ENCODE measurements around the gene CTDSP2.
"Not testable (repeated sequence)": the region's sequence is repeated elsewhere in the genome, so short reads cannot be mapped to it uniquely, and the experiment has no call there.

The CTDSP2 gene

GRCh38 chr12:57832966-57833365 lies 13.6 kb downstream of the CTDSP2 start:
- DNase-seq, result no peak

GRCh38 chr12:57830393-57830792 lies 16.1 kb downstream of the CTDSP2 start:
- DNase-seq, result no peak

DNA sequence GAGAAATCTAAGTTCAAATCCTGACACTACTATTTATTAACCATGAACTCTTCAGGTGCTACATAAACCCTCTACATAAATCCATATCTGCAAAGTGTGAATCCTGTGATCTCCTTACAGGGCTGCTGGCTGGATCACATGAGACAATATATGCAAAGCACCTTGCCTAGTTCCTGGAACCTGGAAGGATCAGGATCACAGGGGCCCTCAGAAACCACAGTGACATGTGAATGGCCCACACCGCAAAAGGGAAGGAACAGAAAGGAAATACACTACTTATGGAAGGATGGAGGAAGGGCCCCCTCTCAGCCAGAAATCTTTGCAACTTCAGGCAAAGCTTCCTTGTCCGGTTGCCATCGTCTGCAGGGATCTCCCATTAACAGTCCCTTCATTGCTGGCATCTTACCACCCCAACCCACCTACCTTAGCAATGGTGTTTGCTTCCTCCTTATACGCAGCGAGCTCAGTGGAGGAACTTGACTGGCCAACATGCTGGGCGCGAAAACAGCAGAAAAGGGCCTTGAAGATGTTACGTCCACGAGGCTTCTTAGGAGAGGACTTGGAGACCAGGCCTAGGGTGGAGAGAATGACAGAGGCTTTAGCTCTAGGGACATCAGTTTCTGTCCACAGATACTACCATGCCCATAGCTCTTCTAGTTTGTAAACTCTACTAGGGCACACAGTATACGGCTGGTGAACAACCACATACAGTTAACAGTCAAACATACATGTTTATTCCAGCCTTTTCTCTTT lies 17.3 kb downstream of the CTDSP2 start:
- no peak for DNase-seq

DNA sequence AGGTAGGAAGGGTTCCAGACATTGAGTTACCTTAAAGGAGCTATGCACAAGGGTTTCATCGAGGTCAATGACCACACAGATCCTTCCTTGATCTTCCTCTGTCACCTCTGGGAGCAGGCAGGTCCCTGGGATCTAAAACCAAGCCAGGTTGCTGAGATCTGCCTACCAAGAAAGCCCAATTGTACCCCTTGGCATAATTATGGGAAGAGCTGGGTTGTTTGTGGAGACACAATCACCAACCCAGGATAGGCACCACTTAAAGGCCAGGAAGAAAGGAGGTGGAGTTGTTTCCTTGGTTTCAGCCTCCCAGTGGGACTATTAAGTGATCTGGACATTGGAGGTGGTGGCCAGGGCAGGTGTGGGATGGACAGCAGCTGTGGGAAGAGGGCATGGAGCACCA lies 19.6 kb downstream of the CTDSP2 start:
- no peak for DNase-seq

- DNase-seq, result no peak
Observed at GRCh38 chr12:57826400-57826799, 20.1 kb downstream of the CTDSP2 start.

DNA sequence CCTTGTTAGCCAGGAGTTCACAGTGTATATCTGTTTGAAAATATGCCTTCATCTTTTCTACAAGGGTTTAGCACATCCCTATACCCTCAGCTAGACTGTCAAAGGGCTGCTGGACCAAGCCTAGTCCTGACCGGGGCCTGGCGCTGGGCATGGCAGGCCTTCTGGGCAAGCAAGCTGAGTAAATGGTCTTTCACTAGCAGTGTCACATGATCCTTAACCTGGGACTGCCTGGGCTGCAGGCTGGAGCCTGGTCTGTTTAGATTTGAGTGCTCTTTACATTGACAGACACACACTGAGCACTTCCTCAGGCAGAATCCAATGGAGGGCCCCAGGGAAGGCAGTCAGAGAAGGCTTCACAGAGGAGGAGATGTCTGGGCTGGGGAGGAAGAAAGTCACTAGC lies 21.1 kb downstream of the CTDSP2 start:
- DNase-seq, result no peak

- DNase-seq, result no peak
Observed at GRCh38 chr12:57823908-57824640, 22.5 kb downstream of the CTDSP2 start.

GRCh38 chr12:57823131-57823907 lies 23.2 kb downstream of the CTDSP2 start:
- DNase-seq, result no peak

- no peak for DNase-seq
Observed at GRCh38 chr12:57822392-57823130, 24.0 kb downstream of the CTDSP2 start.

DNA sequence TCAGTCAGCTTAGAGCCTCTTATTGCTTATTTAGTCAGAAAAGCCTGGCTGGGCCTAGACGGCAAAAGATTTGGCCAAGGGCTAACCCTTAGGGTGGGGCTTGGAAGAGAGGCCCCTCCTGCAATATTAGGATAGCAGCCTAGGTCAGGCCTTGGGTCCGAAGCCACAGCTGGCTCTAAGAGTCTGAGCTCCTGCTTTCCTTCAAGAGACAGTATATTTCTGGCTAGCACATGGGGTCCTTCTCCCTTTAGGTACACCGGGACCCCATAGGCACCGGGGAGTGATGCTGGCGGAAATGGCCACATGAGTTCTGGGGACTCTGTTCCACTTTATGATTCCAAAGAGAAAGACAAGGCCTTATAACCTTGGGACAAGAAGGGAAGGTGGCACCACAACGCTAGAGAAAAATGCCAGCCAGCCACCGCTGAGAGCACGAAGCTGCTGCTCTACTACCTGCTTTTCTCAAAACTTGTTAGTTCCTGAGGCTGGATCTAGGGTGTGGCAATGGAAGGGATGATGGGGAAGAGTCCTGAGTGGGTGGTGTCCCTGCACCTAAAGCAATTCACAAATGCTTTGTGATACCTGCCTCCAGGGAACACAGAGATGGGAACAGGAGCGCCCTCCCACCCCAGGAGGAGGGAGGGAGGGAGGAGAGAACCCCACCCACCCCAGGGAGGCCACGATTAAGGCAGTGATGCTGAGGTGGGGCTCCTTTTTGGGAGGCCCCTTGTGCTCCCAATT lies 24.9 kb downstream of the CTDSP2 start:
- DNase-seq, result no peak

- not testable (repeated sequence) for DNase-seq
Observed at GRCh38 chr12:57821015-57821414, 25.5 kb downstream of the CTDSP2 start.

GRCh38 chr12:57820119-57820518 lies 26.4 kb downstream of the CTDSP2 start:
- DNase-seq, result not testable (repeated sequence)

- DNase-seq, result not testable (repeated sequence)
Observed at GRCh38 chr12:57817990-57818331, 28.6 kb downstream of the CTDSP2 start.

DNA sequence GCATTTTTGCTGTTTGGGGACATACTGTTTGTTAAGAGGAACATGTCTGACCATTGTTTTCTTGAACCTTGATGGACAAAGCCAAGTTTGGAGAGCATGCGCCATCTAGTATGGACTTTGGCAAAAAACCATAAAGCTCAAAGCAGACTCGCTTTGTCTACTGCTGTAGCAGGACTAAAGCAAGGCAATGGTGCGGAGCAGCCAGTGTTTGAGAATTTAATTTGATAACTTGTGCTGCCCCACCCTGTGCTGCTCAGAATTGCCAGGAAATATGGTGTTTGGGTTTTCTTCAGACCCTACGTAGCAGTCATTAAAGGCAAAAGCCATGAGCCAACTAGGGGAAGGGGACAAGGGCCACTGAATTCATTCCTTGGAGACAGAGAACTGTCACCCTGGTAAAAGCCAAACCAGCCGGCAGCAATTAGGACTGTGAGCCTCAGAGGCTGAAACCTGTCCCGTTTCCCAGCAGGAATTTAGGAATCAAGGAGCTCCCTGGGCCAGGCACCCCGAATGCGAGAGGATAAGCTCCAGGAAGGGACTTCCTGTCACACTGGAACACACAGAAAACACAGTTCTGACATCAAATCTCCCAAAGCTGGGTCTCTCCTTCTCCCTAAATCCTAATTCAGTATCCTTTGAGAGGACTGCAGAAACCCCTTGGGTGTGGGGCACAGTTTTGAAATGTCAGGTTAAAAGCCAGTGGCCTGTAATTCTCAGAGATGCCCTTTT lies 29.1 kb downstream of the CTDSP2 start:
- no peak for DNase-seq

- DNase-seq, result no peak
Observed at GRCh38 chr12:57816855-57817151, 29.7 kb downstream of the CTDSP2 start.

DNA sequence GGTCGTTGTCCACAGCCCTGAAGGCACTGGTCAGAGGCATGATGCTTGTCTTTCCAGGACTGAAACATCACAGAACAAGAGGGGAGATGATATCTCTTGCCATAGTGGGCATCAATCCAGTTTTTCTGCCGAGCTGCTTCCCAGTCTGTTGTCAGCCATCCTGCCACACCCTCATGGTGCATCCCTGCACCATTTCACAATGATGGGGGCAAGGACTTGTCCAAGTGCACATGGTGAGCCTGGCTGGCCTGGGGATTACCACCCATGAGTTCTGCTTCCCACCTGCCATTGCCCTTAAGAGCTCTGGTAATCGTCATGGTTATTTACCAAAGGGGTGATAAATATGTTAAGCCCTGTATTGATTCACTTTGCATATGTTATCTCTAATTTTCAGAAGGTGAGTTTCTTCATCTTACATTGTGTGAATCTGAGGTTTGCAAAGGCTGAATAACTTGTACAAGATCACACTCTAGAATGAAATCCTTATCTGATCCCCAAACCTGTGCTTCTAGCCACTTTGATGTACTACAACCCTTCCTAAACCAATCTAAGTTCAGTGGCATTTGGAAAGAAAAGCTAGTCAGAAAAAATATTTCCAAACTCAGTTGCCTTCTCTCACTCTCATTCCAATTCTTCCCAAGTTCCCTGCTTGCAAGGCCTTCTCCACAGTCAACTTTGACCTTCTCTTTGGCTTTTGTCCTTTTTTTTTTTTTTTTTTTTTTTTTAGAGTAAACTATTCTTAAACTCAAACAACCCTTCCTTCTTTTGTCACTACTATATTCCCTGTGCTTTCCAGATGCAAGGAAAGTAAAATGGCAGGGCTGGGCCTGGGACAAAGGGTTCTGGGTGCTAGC lies 30.3 kb downstream of the CTDSP2 start:
- peak; percentile 44 for DNase-seq

DNA sequence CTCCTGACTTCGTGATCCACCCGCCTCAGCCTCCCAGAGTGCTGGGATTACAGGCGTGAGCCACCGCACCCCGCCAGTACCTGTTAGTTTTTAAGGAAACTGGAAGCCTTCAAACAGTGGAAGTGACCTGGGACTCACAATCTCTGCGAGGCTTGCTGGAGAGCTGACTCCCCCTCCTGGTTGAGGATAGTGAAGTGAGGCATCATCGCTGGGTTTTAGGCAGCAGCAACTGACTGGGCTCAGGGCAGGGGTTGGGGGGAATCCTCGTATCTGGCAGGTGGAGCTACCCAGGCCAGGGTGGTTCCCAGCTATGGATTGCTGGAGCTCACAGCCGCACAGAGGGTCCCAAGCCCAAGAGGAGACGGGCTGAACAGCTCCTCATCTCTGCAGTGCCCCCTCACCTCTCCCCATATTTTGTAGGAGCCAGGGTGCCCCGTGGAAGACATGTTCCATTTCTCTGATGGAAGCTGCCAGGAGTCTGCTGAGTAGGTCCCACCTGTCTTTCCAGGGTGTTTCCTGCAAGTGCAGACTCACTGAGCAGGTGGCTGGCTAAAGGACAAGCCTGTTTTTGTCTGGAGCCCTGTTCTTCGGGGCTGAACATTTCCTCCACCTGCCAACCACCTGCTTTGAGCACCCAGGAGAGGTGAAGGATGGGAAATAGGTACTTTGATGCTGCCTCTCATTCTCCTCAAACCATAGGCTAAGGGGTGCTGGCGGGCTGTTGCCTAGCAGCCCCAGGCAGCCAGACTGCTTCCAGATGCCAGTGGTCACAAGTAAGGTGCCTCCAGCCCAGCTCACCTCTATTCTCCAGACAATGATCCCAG lies 31.1 kb downstream of the CTDSP2 start:
- DNase-seq, result peak; percentile 68

GRCh38 chr12:57813971-57814772 lies 32.4 kb downstream of the CTDSP2 start:
- no peak for DNase-seq

Measured in COR-L47 (cell line).